GM18870 (cell line): Measurements from ENCODE around the gene RRM1.

Source experiments
- ATAC-seq: cut with Tn5 transposase; IDR thresholded peaks from one replicate; pipeline ENCODE4 v1.9.1; 2021; ENCODE audit warnings: moderate library complexity; ENCODE audit not compliant: unreplicated experiment

RRM1 gene

DNA sequence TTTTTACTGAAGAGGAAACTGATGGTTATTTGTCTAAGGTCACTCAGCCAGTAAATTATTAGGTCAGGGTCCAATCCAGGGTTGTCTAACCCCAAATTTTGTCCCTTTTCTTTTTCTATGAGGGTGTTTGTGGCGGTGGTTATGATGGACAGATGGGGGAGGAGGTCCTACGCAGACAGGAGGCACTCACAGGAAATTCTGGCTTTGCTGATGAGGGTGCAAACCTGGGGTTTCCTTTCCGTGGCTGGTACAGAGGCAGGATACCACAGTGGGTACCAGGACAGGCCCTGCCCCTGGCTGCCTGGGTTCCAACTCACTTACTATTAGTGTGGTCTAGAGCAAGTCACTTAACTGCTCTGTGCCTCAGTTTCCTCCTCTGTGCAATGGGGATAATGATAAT is 91.0 kb downstream of the RRM1 start:
- ATAC-seq: no peak

DNA sequence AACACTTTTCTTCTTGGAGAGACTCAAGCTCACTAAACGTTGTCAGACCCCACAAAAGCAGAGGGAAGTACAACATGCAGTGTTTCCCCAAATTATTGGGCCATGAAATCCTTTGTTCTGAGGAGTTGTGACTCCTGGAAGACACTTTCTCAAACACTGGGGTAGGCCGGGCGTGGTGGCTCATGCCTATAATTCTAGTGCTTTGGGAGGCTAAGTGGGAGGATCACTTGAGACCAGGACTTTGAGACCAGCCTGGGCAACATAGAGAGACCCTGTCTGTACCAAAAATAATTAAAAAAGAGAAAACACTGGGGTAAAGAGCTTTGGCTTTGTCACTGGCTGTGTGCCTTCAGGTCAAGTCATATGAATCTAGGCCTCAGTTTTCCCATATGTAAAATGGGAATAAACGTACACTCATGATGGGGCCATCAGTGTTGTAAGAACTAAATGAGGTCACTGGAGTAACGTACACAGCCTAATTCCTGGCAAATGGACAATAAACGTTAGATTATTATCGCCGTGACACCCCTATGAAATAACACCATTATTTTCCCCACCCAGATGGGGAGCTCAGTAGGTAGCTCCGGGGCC is 92.0 kb downstream of the RRM1 start:
- ATAC-seq: no peak

DNA sequence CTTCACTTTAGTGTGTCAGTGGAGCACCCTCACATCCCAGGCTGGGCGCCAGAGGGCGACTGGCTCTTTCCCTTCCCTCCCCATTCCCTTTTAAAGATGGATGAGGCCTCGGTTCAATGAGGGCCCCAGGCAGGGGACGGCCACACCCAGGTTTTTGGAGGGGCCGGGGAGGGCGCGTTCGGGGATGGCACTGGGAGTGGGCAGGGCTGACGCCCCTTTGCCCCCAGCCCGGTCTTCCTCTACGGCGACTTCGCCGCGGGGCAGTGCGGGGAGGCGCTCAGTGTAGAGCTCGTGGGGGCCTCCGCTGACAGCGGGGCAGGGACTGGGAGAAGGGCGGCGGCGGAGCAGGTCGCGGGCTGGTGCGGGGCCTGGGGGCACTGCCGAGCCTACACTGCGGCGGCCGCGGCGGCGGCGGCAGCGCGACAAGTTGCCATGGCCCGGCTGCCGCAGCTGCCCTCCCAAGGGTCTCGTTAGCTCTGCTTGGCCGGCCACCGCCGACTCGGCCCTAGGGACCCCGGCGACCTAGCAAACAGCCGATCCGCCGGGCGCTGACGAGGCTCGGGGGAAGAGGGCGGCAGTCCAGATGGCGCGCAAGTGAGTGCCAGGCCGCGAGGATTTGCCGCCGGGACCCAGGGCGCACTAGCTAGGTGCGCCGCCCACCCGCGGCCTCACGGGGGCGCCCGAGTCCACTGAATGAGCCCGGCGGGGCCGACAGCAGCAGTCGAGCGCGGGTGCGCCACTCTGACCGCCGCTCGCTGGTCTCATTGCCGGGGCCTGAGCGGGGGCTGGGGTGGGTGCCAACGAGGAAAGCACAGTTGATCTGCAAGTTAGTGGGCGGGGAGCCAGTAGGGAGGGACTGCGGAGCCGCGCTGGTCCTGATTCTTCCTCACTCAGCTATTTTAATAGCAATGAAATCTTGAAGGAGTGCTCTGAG is 92.7 kb downstream of the RRM1 start:
- ATAC-seq: peak; percentile 61
